Measurements from ENCODE around the gene KLK4. TPM values are rescaled to one million over a fixed set of nuclear protein-coding genes. Genes with fewer than 3 reads are reported as not detected.

KLK4 gene
- total RNA-seq, 1 experiment from 2014 or later, result 0.70 TPM

DNA sequence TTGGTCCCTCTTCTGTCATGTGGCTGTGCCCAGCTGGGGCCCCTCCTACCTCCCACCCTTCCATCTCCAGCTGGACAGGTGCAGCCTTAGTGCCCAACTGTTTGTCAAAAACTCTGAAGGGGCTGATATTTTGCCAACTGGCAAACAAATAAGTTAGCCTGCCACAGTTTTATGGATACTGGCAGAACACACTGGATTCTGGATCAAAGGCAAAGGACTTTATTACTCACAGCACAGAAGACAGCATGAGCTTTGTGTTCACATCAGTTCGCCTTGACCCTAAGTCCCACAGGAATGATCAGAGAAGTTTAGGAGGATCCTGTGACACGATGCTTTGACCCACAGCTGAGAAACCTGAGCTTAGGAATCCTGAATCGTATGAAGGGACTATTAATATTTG, 21.6 kb downstream of the KLK4 start (continued):
- TF ChIP-seq, protein P1, sequence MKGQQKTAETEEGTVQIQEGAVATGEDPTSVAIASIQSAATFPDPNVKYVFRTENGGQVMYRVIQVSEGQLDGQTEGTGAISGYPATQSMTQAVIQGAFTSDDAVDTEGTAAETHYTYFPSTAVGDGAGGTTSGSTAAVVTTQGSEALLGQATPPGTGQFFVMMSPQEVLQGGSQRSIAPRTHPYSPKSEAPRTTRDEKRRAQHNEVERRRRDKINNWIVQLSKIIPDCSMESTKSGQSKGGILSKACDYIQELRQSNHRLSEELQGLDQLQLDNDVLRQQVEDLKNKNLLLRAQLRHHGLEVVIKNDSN (CRISPR knock-in tag; IDR thresholded peaks at IDR 0.05), result no peak
- TF ChIP-seq MYBL2 (CRISPR knock-in tag; IDR thresholded peaks at IDR 0.05), result no peak
- no peak for TF ChIP-seq SOX15 (CRISPR knock-in tag; IDR thresholded peaks at IDR 0.05)
- TF ChIP-seq, protein P2, sequence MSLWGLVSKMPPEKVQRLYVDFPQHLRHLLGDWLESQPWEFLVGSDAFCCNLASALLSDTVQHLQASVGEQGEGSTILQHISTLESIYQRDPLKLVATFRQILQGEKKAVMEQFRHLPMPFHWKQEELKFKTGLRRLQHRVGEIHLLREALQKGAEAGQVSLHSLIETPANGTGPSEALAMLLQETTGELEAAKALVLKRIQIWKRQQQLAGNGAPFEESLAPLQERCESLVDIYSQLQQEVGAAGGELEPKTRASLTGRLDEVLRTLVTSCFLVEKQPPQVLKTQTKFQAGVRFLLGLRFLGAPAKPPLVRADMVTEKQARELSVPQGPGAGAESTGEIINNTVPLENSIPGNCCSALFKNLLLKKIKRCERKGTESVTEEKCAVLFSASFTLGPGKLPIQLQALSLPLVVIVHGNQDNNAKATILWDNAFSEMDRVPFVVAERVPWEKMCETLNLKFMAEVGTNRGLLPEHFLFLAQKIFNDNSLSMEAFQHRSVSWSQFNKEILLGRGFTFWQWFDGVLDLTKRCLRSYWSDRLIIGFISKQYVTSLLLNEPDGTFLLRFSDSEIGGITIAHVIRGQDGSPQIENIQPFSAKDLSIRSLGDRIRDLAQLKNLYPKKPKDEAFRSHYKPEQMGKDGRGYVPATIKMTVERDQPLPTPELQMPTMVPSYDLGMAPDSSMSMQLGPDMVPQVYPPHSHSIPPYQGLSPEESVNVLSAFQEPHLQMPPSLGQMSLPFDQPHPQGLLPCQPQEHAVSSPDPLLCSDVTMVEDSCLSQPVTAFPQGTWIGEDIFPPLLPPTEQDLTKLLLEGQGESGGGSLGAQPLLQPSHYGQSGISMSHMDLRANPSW (CRISPR knock-in tag; conservative IDR thresholded peaks at IDR 0.05; ENCODE audit: low read depth), result no peak
- TF ChIP-seq, protein P3, sequence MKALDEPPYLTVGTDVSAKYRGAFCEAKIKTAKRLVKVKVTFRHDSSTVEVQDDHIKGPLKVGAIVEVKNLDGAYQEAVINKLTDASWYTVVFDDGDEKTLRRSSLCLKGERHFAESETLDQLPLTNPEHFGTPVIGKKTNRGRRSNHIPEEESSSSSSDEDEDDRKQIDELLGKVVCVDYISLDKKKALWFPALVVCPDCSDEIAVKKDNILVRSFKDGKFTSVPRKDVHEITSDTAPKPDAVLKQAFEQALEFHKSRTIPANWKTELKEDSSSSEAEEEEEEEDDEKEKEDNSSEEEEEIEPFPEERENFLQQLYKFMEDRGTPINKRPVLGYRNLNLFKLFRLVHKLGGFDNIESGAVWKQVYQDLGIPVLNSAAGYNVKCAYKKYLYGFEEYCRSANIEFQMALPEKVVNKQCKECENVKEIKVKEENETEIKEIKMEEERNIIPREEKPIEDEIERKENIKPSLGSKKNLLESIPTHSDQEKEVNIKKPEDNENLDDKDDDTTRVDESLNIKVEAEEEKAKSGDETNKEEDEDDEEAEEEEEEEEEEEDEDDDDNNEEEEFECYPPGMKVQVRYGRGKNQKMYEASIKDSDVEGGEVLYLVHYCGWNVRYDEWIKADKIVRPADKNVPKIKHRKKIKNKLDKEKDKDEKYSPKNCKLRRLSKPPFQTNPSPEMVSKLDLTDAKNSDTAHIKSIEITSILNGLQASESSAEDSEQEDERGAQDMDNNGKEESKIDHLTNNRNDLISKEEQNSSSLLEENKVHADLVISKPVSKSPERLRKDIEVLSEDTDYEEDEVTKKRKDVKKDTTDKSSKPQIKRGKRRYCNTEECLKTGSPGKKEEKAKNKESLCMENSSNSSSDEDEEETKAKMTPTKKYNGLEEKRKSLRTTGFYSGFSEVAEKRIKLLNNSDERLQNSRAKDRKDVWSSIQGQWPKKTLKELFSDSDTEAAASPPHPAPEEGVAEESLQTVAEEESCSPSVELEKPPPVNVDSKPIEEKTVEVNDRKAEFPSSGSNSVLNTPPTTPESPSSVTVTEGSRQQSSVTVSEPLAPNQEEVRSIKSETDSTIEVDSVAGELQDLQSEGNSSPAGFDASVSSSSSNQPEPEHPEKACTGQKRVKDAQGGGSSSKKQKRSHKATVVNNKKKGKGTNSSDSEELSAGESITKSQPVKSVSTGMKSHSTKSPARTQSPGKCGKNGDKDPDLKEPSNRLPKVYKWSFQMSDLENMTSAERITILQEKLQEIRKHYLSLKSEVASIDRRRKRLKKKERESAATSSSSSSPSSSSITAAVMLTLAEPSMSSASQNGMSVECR (CRISPR knock-in tag; IDR thresholded peaks at IDR 0.05; ENCODE audit: borderline replicate concordance), result no peak
- TF ChIP-seq NFYB (CRISPR knock-in tag; conservative IDR thresholded peaks at IDR 0.05; ENCODE audit: low read depth), result no peak
- TF ChIP-seq IRF2 (CRISPR knock-in tag; IDR thresholded peaks at IDR 0.05; ENCODE audit: borderline replicate concordance, low read depth), result no peak
- TF ChIP-seq SMAD3 (CRISPR knock-in tag; IDR thresholded peaks at IDR 0.05; ENCODE audit: borderline replicate concordance), result no peak
- no peak for TF ChIP-seq ETV6 (CRISPR knock-in tag; IDR thresholded peaks at IDR 0.05)

DNA sequence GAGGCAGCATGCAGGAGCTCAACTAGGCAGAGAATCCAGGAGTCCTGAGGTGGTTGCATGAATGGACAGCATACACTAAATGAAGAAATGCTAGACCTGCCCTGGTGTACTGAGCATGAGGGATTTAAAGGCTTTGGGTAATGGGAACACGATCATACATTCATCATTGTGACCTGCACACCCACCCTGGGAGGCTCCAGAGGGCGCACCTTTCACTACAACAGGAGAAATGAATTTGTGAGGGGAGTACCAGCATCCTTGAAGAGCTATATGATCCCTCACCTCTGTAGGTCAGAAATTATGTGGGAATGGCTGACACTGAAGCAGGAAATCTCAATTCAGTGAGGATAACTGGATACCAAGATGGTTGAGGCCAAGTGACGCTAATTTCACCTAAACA, 29.0 kb downstream of the KLK4 start:
- no peak overlapping the region for H3K4me3 Mint-ChIP-seq
- no peaks in the 10 kb centered on the region for H3K36me3 Mint-ChIP-seq
- ChIA-PET POLR2A (interaction anchor here (0.6 kb wide), 1 partner anchor 252 kb away, joined by 3 read pairs; no protein-coding TSS in a partner anchor), CTCF (interaction anchor here (0.6 to 1.3 kb wide), 2 partner anchors 41 to 135 kb away, joined by 3 to 6 read pairs; no protein-coding TSS in a partner anchor)
- peaks cover 37% of the 10 kb centered on the region for H3K27me3 Mint-ChIP-seq (ENCODE audit: low read depth)
- H3K9me3 Mint-ChIP-seq, result peaks cover 5% of the 10 kb centered on the region; the same call in 1 of the 2 replicates
- DNase-seq (ENCODE audit: low spot score), result no peak
- peak; percentile 34 for ATAC-seq
- peaks cover under 1% of the 10 kb centered on the region; the same call in 1 of the 2 replicates for H3K4me1 Mint-ChIP-seq
- TF ChIP-seq, protein P4, sequence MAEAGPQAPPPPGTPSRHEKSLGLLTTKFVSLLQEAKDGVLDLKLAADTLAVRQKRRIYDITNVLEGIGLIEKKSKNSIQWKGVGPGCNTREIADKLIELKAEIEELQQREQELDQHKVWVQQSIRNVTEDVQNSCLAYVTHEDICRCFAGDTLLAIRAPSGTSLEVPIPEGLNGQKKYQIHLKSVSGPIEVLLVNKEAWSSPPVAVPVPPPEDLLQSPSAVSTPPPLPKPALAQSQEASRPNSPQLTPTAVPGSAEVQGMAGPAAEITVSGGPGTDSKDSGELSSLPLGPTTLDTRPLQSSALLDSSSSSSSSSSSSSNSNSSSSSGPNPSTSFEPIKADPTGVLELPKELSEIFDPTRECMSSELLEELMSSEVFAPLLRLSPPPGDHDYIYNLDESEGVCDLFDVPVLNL (CRISPR knock-in tag; IDR thresholded peaks at IDR 0.05; ENCODE audit: borderline replicate concordance, low read depth), result no peak
- no peak overlapping the region for H3K27ac Mint-ChIP-seq

DNA sequence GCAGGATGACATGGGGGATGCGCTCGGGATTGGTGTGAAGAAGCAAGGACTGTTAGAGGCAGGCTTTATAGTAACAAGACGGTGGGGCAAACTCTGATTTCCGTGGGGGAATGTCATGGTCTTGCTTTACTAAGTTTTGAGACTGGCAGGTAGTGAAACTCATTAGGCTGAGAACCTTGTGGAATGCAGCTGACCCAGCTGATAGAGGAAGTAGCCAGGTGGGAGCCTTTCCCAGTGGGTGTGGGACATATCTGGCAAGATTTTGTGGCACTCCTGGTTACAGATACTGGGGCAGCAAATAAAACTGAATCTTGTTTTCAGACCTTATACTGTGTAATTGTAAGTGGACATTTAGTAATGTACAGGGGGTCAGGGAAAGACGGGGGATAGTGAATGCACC, 31.0 kb downstream of the KLK4 start:
- Mint-ChIP-seq H3K27ac (no peak overlapping the region), H3K4me3 (no peak overlapping the region), H3K9me3 (peaks cover 5% of the 10 kb centered on the region; the same call in 1 of the 2 replicates), H3K4me1 (peaks cover 3% of the 10 kb centered on the region; the same call in 1 of the 2 replicates), H3K36me3 (no peaks in the 10 kb centered on the region), H3K27me3 (ENCODE audit: low read depth) (peaks cover 28% of the 10 kb centered on the region)
- ChIA-PET POLR2A (no interaction called here), CTCF (no interaction called here)
- DNase-seq (ENCODE audit: low spot score), result no peak
- no peak for ATAC-seq
- TF ChIP-seq, protein P5, sequence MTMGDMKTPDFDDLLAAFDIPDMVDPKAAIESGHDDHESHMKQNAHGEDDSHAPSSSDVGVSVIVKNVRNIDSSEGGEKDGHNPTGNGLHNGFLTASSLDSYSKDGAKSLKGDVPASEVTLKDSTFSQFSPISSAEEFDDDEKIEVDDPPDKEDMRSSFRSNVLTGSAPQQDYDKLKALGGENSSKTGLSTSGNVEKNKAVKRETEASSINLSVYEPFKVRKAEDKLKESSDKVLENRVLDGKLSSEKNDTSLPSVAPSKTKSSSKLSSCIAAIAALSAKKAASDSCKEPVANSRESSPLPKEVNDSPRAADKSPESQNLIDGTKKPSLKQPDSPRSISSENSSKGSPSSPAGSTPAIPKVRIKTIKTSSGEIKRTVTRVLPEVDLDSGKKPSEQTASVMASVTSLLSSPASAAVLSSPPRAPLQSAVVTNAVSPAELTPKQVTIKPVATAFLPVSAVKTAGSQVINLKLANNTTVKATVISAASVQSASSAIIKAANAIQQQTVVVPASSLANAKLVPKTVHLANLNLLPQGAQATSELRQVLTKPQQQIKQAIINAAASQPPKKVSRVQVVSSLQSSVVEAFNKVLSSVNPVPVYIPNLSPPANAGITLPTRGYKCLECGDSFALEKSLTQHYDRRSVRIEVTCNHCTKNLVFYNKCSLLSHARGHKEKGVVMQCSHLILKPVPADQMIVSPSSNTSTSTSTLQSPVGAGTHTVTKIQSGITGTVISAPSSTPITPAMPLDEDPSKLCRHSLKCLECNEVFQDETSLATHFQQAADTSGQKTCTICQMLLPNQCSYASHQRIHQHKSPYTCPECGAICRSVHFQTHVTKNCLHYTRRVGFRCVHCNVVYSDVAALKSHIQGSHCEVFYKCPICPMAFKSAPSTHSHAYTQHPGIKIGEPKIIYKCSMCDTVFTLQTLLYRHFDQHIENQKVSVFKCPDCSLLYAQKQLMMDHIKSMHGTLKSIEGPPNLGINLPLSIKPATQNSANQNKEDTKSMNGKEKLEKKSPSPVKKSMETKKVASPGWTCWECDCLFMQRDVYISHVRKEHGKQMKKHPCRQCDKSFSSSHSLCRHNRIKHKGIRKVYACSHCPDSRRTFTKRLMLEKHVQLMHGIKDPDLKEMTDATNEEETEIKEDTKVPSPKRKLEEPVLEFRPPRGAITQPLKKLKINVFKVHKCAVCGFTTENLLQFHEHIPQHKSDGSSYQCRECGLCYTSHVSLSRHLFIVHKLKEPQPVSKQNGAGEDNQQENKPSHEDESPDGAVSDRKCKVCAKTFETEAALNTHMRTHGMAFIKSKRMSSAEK (CRISPR knock-in tag; IDR thresholded peaks at IDR 0.05; ENCODE audit: borderline replicate concordance), result no peak
- TF ChIP-seq, protein P3 (CRISPR knock-in tag; IDR thresholded peaks at IDR 0.05; ENCODE audit: borderline replicate concordance), result no peak

Measured in WTC11 (cell line).